SK-N-SH (cell line): ENCODE data around the gene SDCCAG8. TPM values are rescaled to one million over a fixed set of nuclear protein-coding genes. Genes with fewer than 3 reads are reported as not detected.

ENCODE experiments used
- CTCF ChIA-PET: fragments of 300-600, 350-600 bp; formaldehyde crosslinking; extraction: SDS; loops from one replicate; lab custom pipeline; 2021; lab: Yijun Ruan, JAX
- POLR2A ChIA-PET: fragments of 350-600 bp; sonication (Branson Sonifier 250); formaldehyde crosslinking; extraction: SDS; loops from one replicate; lab custom pipeline; 2020; ENCODE audit warnings: antibody characterized with exemption, inconsistent platforms; lab: Yijun Ruan, JAX
- DNase-seq: peaks from one replicate; pipeline ENCODE4 v3.0.0; 2012
- H2AFZ ChIP-seq: fragments of 200-600 bp; sonication (generic); 2 replicates; pipeline ENCODE4 v1.8.1; 2016; ENCODE audit warnings: antibody characterized with exemption, mild to moderate bottlenecking, low read depth
- H3F3A ChIP-seq: fragments of 200-600 bp; sonication (generic); replicated peaks from 2 replicates; pipeline ENCODE3; 2016; ENCODE audit warnings: antibody characterized with exemption, mild to moderate bottlenecking; ENCODE audit not compliant: insufficient read depth
- H3K27ac ChIP-seq, 2 experiments: fragments of 200-500 bp in 1 of 2; fragments of 200-600 bp in 1 of 2; sonication (Bioruptor generic) in 1 of 2; sonication (generic), shearing (Covaris generic) in 1 of 2; 2 replicates each; pipeline versions ENCODE4 v1.5.1 to v1.6.1; 2014 to 2016; ENCODE audit warnings: low read depth in 2 of 2, inconsistent platforms in 1 of 2, low read length in 1 of 2, mild to moderate bottlenecking in 1 of 2, mixed read lengths in 1 of 2
- H3K27me3 ChIP-seq: fragments of 200-600 bp; sonication (generic), shearing (Covaris generic); 2 replicates; pipeline ENCODE4 v1.6.1; 2016; ENCODE audit warnings: mixed run types; ENCODE audit not compliant: insufficient read depth
- H3K36me3 ChIP-seq, 2 experiments: fragments of 200-500 bp in 1 of 2; fragments of 200-600 bp in 1 of 2; sonication (Bioruptor generic) in 1 of 2; sonication (generic) in 1 of 2; replicated peaks in 1 of 2; 2 replicates each; pipeline versions ENCODE3 to v1.5.1; 2014 to 2016; ENCODE audit warnings: low read length in 1 of 2, mild to moderate bottlenecking in 1 of 2; ENCODE audit not compliant: insufficient read depth in 2 of 2, control insufficient read depth in 1 of 2
- H3K4me1 ChIP-seq, 2 experiments: fragments of 200-500 bp in 1 of 2; fragments of 200-600 bp in 1 of 2; sonication (Bioruptor generic) in 1 of 2; sonication (generic), shearing (Covaris generic) in 1 of 2; 2 replicates each; pipeline versions ENCODE4 v1.5.1 to v1.6.1; 2014 to 2016; ENCODE audit warnings: low read depth in 1 of 2, low read length in 1 of 2, mixed run types in 1 of 2; ENCODE audit not compliant: insufficient read depth in 2 of 2, control insufficient read depth in 1 of 2
- H3K4me2 ChIP-seq: fragments of 200-600 bp; sonication (generic), shearing (Covaris generic); 2 replicates; pipeline ENCODE4 v1.6.1; 2017; ENCODE audit warnings: mixed run types
- H3K4me3 ChIP-seq, 2 experiments: fragments of 200-500 bp in 1 of 2; fragments of 200-600 bp in 1 of 2; sonication (Bioruptor generic) in 1 of 2; sonication (generic), shearing (Covaris generic) in 1 of 2; 2 replicates each; pipeline versions ENCODE4 v1.5.1 to v1.8.1; 2014 to 2016; ENCODE audit warnings: low read depth in 2 of 2, inconsistent platforms in 1 of 2, low read length in 1 of 2, mild to moderate bottlenecking in 1 of 2, mixed read lengths in 1 of 2, moderate library complexity in 1 of 2
- H3K79me2 ChIP-seq: fragments of 200-600 bp; sonication (generic); 2 replicates; pipeline ENCODE4 v1.8.1; 2017; ENCODE audit warnings: mild to moderate bottlenecking; ENCODE audit not compliant: insufficient read depth
- H3K9ac ChIP-seq: fragments of 200-600 bp; sonication (generic); 2 replicates; pipeline ENCODE4 v1.6.1; 2017; ENCODE audit warnings: mixed run types
- H3K9me2 ChIP-seq: fragments of 200-600 bp; sonication (generic); 2 replicates; pipeline ENCODE4 v1.6.1; 2017; ENCODE audit warnings: mixed run types
- H3K9me3 ChIP-seq: fragments of 200-600 bp; sonication (generic); 2 replicates; pipeline ENCODE4 v1.6.1; 2017; ENCODE audit warnings: mixed run types, mild to moderate bottlenecking, moderate library complexity
- H4K20me1 ChIP-seq: fragments of 200-600 bp; sonication (generic); 2 replicates; pipeline ENCODE4 v1.6.1; 2017; ENCODE audit warnings: mild to moderate bottlenecking, mixed run types; ENCODE audit not compliant: insufficient read depth
- CTCF ChIP-seq: fragments of 200-600 bp; sonication (generic); IDR thresholded peaks from 2 replicates; pipeline ENCODE4 v1.6.1; 2017; ENCODE audit warnings: antibody characterized with exemption, mild to moderate bottlenecking, moderate library complexity
- EZH2phosphoT487 ChIP-seq: fragments of 200-600 bp; sonication (generic); IDR thresholded peaks from 2 replicates; pipeline ENCODE4 v1.6.1; 2017; ENCODE audit warnings: low read depth, mixed run types, mild to moderate bottlenecking, antibody characterized with exemption, moderate library complexity, borderline replicate concordance
- FOXJ3 ChIP-seq: sonication (generic); formaldehyde crosslinking; IDR thresholded peaks from 2 replicates; pipeline ENCODE4 v1.5.1; 2020; ENCODE audit warnings: mild to moderate bottlenecking, missing genetic modification reagents
- FOXM1 ChIP-seq: IDR thresholded peaks from 2 replicates; pipeline ENCODE4 v1.4.0; 2012; ENCODE audit warnings: low read depth, mild to moderate bottlenecking
- GABPA ChIP-seq: IDR thresholded peaks from 2 replicates; pipeline ENCODE4 v1.4.0; 2012; ENCODE audit warnings: low read depth, mild to moderate bottlenecking
- GATA2 ChIP-seq: sonication (generic); formaldehyde crosslinking; IDR thresholded peaks from 2 replicates; pipeline ENCODE4 v1.5.0; 2020; ENCODE audit warnings: mild to moderate bottlenecking, missing genetic modification reagents
- NFIC ChIP-seq: IDR thresholded peaks from 2 replicates; pipeline ENCODE4 v1.4.0; 2012; ENCODE audit warnings: borderline replicate concordance
- NRF1 ChIP-seq: IDR thresholded peaks from 2 replicates; pipeline ENCODE4 v1.6.1; 2012; ENCODE audit warnings: low read depth, mild to moderate bottlenecking, low read length
- PBX3 ChIP-seq: IDR thresholded peaks from 2 replicates; pipeline ENCODE4; 2012
- POLR2AphosphoS5 ChIP-seq: IDR thresholded peaks from 2 replicates; pipeline ENCODE4 v1.6.1; 2012; ENCODE audit warnings: low read depth, low read length
- RAD21 ChIP-seq: IDR thresholded peaks from 2 replicates; pipeline ENCODE4 v1.6.1; 2012; ENCODE audit warnings: mild to moderate bottlenecking, low read length
- RCOR1 ChIP-seq: fragments of 150-350 bp; IDR thresholded peaks from 2 replicates; pipeline ENCODE4 v1.6.1; 2017; ENCODE audit warnings: antibody characterized with exemption, low read length
- RFX5 ChIP-seq: IDR thresholded peaks from 2 replicates; pipeline ENCODE4 v1.6.1; 2012; ENCODE audit warnings: mild to moderate bottlenecking, improper control_type of control experiment, low read length
- SIN3A ChIP-seq: IDR thresholded peaks from 2 replicates; pipeline ENCODE4 v1.6.1; 2012; ENCODE audit warnings: low read depth, mild to moderate bottlenecking, low read length, moderate library complexity, borderline replicate concordance
- SMC3 ChIP-seq: IDR thresholded peaks from 2 replicates; pipeline ENCODE4 v1.6.1; 2012; ENCODE audit warnings: low read depth, low read length, improper control_type of control experiment
- TCF12 ChIP-seq: IDR thresholded peaks from 2 replicates; pipeline ENCODE4 v1.4.0; 2012
- TEAD4 ChIP-seq: IDR thresholded peaks from 2 replicates; pipeline ENCODE4 v1.4.0; 2012; ENCODE audit warnings: mild to moderate bottlenecking, borderline replicate concordance; ENCODE audit not compliant: insufficient read depth
- YY1 ChIP-seq: IDR thresholded peaks from 2 replicates; pipeline ENCODE4 v1.4.0; 2012; ENCODE audit warnings: low read depth, mild to moderate bottlenecking
- WGBS: methylation state at CpG from one replicate; pipeline ENCODE4 v1.1.6; 2017; ENCODE audit warnings: low lambda C conversion rate; 5-methylcytosine and 5-hydroxymethylcytosine counted together
- polyA plus RNA-seq, 3 experiments: library from polyadenylated mRNA; depleted of rRNA; stranded (reverse); fragments of >200 nt; gene quantifications; 2 replicates each; pipeline ENCODE4 v1.2.3, GENCODE V29; 2012
- TF ChIP-seq, protein P1 (sequence below): IDR thresholded peaks from 2 replicates; pipeline ENCODE4 v1.4.0; 2012; ENCODE audit warnings: low read depth, borderline replicate concordance
- TF ChIP-seq, protein P2 (sequence below): IDR thresholded peaks from 2 replicates; pipeline ENCODE4 v1.4.0; 2012; ENCODE audit warnings: low read depth

The SDCCAG8 gene
- polyA plus RNA-seq, 1 of the 3 experiments (the other 2 are of a cell fraction) = 22.7 TPM

GRCh38 chr1:243422362-243422761, 166.5 kb downstream of the SDCCAG8 start:
- Histone ChIP-seq H3K4me2 (no peak overlapping the region), H3F3A (peaks cover 5% of the 10 kb centered on the region), H3K9ac (no peak overlapping the region), H3K79me2 (no peaks in the 10 kb centered on the region), H3K4me3 (no peak overlapping the region), H2AFZ (no peak overlapping the region), H3K27ac (peak overlapping the region in 1 of 2 experiments; percentile 91; a peak in 2 of 4 replicates), H3K36me3 (peaks cover 14 to 37% of the 10 kb centered on the region in 2 experiments), H3K27me3 (no peaks in the 10 kb centered on the region), H4K20me1 (no peaks in the 10 kb centered on the region), H3K4me1 (peaks cover 0 to 11% of the 10 kb centered on the region in 2 experiments; a peak in 2 of 4 replicates), H3K9me3 (no peaks in the 10 kb centered on the region), H3K9me2 (no peaks in the 10 kb centered on the region)
- no peak for DNase-seq
- POLR2A ChIA-PET = interaction anchor here (1.1 kb wide), 1 partner anchor 11 kb away, joined by 5 read pairs; no protein-coding TSS in a partner anchor
- WGBS = 94% methylated on average over 2 of the region's 2 CpGs
- CTCF ChIA-PET = interaction anchor here (1.3 to 1.7 kb wide), 2 partner anchors 10 to 33 kb away, joined by 3 to 6 read pairs; no protein-coding TSS in a partner anchor
- TF ChIP-seq TEAD4 = no peak
- TF ChIP-seq RFX5 = 0 out of 2 replicates have a peak, but pooled peaks have one; percentile 2

GRCh38 chr1:243428084-243428483, 172.2 kb downstream of the SDCCAG8 start:
- no peaks in the 10 kb centered on the region for H3K79me2 ChIP-seq
- H3K4me1 ChIP-seq = peaks cover 0 to 12% of the 10 kb centered on the region in 2 experiments; a peak in 2 of 4 replicates
- no peaks in the 10 kb centered on the region for H3K27me3 ChIP-seq
- no peaks in the 10 kb centered on the region for H4K20me1 ChIP-seq
- ChIA-PET CTCF (no interaction called here), POLR2A (no interaction called here)
- peaks cover 13 to 34% of the 10 kb centered on the region in 2 experiments for H3K36me3 ChIP-seq
- H3K4me3 ChIP-seq = no peak overlapping the region
- no peak overlapping the region for H2AFZ ChIP-seq
- no peak overlapping the region for H3K9ac ChIP-seq
- H3F3A ChIP-seq = peaks cover 5% of the 10 kb centered on the region
- WGBS = 98% methylated on average over 3 of the region's 3 CpGs
- H3K9me2 ChIP-seq = no peaks in the 10 kb centered on the region
- TF ChIP-seq PBX3 (no peak), FOXM1 (no peak), RFX5 (no peak), EZH2phosphoT487 (no peak), SIN3A (no peak), GATA2 (CRISPR knock-in tag) (no peak), POLR2AphosphoS5 (no peak), YY1 (no peak), NFIC (no peak), TCF12 (no peak), FOXJ3 (CRISPR knock-in tag) (no peak), CTCF (no peak), SMC3 (no peak), RAD21 (no peak), NRF1 (no peak), GABPA (no peak), RCOR1 (no peak)
- TF ChIP-seq, protein P1, sequence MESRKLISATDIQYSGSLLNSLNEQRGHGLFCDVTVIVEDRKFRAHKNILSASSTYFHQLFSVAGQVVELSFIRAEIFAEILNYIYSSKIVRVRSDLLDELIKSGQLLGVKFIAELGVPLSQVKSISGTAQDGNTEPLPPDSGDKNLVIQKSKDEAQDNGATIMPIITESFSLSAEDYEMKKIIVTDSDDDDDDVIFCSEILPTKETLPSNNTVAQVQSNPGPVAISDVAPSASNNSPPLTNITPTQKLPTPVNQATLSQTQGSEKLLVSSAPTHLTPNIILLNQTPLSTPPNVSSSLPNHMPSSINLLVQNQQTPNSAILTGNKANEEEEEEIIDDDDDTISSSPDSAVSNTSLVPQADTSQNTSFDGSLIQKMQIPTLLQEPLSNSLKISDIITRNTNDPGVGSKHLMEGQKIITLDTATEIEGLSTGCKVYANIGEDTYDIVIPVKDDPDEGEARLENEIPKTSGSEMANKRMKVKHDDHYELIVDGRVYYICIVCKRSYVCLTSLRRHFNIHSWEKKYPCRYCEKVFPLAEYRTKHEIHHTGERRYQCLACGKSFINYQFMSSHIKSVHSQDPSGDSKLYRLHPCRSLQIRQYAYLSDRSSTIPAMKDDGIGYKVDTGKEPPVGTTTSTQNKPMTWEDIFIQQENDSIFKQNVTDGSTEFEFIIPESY = no peak
- TF ChIP-seq, protein P2, sequence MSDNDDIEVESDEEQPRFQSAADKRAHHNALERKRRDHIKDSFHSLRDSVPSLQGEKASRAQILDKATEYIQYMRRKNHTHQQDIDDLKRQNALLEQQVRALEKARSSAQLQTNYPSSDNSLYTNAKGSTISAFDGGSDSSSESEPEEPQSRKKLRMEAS = no peak
- no peak for DNase-seq
- no peaks in the 10 kb centered on the region for H3K9me3 ChIP-seq
- no peak overlapping the region for H3K4me2 ChIP-seq
- no peak overlapping the region for H3K27ac ChIP-seq
